ENCODE measurements around the gene NEDD4L.

DNA sequence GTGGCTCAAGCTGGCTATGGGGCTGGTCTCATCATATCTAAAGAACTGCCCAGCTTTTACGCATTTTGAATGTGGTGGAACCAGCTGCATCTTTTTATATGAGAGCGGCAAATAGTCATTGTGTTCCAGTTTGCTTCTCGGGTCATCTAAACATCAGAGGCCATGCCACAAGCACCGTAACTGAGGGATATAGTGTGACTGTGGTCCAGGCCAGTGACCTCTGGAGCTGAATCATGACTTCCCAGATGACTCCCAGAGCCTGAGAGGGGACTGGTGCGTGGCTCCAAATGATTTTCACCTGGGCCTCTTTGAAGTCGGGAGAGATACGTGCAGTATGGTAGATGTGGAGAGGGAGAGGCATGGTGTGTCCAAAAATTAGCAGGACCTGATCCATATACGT lies 271.0 kb downstream of the NEDD4L start:
- TF ChIP-seq, protein P1, sequence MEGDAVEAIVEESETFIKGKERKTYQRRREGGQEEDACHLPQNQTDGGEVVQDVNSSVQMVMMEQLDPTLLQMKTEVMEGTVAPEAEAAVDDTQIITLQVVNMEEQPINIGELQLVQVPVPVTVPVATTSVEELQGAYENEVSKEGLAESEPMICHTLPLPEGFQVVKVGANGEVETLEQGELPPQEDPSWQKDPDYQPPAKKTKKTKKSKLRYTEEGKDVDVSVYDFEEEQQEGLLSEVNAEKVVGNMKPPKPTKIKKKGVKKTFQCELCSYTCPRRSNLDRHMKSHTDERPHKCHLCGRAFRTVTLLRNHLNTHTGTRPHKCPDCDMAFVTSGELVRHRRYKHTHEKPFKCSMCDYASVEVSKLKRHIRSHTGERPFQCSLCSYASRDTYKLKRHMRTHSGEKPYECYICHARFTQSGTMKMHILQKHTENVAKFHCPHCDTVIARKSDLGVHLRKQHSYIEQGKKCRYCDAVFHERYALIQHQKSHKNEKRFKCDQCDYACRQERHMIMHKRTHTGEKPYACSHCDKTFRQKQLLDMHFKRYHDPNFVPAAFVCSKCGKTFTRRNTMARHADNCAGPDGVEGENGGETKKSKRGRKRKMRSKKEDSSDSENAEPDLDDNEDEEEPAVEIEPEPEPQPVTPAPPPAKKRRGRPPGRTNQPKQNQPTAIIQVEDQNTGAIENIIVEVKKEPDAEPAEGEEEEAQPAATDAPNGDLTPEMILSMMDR (IDR thresholded peaks at IDR 0.05): no peak
- TF ChIP-seq POLR2AphosphoS5 (IDR thresholded peaks at IDR 0.05; ENCODE audit: low read depth, low read length) (no peak), TCF7L2 (IDR thresholded peaks at IDR 0.05; ENCODE audit: low read depth, low read length) (no peak), SIN3A (IDR thresholded peaks at IDR 0.05; ENCODE audit: borderline replicate concordance, insufficient read depth, low read depth, low read length) (no peak)
- TF ChIP-seq, protein P2, sequence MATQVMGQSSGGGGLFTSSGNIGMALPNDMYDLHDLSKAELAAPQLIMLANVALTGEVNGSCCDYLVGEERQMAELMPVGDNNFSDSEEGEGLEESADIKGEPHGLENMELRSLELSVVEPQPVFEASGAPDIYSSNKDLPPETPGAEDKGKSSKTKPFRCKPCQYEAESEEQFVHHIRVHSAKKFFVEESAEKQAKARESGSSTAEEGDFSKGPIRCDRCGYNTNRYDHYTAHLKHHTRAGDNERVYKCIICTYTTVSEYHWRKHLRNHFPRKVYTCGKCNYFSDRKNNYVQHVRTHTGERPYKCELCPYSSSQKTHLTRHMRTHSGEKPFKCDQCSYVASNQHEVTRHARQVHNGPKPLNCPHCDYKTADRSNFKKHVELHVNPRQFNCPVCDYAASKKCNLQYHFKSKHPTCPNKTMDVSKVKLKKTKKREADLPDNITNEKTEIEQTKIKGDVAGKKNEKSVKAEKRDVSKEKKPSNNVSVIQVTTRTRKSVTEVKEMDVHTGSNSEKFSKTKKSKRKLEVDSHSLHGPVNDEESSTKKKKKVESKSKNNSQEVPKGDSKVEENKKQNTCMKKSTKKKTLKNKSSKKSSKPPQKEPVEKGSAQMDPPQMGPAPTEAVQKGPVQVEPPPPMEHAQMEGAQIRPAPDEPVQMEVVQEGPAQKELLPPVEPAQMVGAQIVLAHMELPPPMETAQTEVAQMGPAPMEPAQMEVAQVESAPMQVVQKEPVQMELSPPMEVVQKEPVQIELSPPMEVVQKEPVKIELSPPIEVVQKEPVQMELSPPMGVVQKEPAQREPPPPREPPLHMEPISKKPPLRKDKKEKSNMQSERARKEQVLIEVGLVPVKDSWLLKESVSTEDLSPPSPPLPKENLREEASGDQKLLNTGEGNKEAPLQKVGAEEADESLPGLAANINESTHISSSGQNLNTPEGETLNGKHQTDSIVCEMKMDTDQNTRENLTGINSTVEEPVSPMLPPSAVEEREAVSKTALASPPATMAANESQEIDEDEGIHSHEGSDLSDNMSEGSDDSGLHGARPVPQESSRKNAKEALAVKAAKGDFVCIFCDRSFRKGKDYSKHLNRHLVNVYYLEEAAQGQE (IDR thresholded peaks at IDR 0.05; ENCODE audit: insufficient read depth in 1 of 2, low read depth in 2 of 2, low read length in 1 of 2): no peak
